DND-41 (cell line): ENCODE data around the gene CPNE4.

Source experiments
- EZH2 ChIP-seq: IDR thresholded peaks from 3 replicates; pipeline ENCODE4 v1.6.1; 2012; ENCODE audit warnings: borderline replicate concordance, low read depth, mild to moderate bottlenecking, moderate library complexity, low read length, inconsistent platforms; ENCODE audit not compliant: severe bottlenecking
- TF ChIP-seq, protein P1 (sequence below): IDR thresholded peaks from 2 replicates; pipeline ENCODE4 v1.5.1; 2012; ENCODE audit warnings: borderline replicate concordance, low read length, moderate library complexity, mild to moderate bottlenecking; ENCODE audit not compliant: poor library complexity, severe bottlenecking; ENCODE audit errors: extremely low read depth

DNA sequence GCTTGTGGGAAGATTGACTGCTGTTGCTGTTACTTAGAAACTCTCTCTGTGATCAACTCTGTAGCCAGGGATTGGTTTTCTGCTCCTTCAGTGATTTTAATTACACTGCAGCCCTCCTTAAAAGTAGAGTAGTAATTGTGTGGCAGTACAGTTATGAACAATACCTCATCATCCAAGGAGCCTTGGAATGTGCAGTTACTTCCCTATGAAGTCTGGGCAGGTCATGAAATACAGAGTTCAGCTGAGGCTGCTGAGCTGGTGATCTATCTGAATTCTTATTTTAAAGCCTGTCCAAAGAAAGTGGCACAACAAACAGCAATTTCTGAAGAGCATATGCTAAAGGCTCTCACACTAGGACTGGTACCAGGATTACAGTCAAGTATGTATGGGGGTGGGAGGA, 494.7 kb downstream of the CPNE4 start:
- TF ChIP-seq, protein P1, sequence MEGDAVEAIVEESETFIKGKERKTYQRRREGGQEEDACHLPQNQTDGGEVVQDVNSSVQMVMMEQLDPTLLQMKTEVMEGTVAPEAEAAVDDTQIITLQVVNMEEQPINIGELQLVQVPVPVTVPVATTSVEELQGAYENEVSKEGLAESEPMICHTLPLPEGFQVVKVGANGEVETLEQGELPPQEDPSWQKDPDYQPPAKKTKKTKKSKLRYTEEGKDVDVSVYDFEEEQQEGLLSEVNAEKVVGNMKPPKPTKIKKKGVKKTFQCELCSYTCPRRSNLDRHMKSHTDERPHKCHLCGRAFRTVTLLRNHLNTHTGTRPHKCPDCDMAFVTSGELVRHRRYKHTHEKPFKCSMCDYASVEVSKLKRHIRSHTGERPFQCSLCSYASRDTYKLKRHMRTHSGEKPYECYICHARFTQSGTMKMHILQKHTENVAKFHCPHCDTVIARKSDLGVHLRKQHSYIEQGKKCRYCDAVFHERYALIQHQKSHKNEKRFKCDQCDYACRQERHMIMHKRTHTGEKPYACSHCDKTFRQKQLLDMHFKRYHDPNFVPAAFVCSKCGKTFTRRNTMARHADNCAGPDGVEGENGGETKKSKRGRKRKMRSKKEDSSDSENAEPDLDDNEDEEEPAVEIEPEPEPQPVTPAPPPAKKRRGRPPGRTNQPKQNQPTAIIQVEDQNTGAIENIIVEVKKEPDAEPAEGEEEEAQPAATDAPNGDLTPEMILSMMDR: no peak
- TF ChIP-seq EZH2: no peak
